Liver (tissue), 3 donors: ENCODE measurements around the gene GRM1.

Experiments used
- ATF3 ChIP-seq: IDR thresholded peaks from 2 replicates; pipeline ENCODE4 v1.6.1; 2016; ENCODE audit warnings: antibody characterized with exemption
- CTCF ChIP-seq: fragments of 150-350 bp; IDR thresholded peaks from 2 replicates; pipeline ENCODE4 v1.5.1; 2017; ENCODE audit warnings: improper control_type of control experiment, low read depth, low read length; ENCODE audit not compliant: missing input control
- EGR1 ChIP-seq, 2 donors: IDR thresholded peaks; 2 replicates each; pipeline ENCODE4 v1.6.1; 2016 to 2018; ENCODE audit warnings: antibody characterized with exemption in 2 of 2, low read depth in 2 of 2
- FOXA2 ChIP-seq: IDR thresholded peaks from 2 replicates; pipeline ENCODE4 v1.6.1; 2016; ENCODE audit warnings: antibody characterized with exemption
- GABPA ChIP-seq, 2 donors: IDR thresholded peaks in 1 of 2; conservative IDR thresholded peaks in 1 of 2; 2 replicates each; pipeline ENCODE4 v1.6.1; 2016; ENCODE audit warnings: antibody characterized with exemption in 2 of 2, mild to moderate bottlenecking in 1 of 2, moderate library complexity in 1 of 2
- HNF4A ChIP-seq, 2 donors: conservative IDR thresholded peaks; 2 replicates each; pipeline ENCODE4 v1.6.1; 2016; ENCODE audit warnings: antibody characterized with exemption in 2 of 2, mild to moderate bottlenecking in 2 of 2
- HNF4G ChIP-seq: IDR thresholded peaks from 2 replicates; pipeline ENCODE4 v1.6.1; 2016; ENCODE audit warnings: antibody characterized with exemption
- JUND ChIP-seq, 2 donors: IDR thresholded peaks; 2 replicates each; pipeline ENCODE4 v1.6.1; 2016; ENCODE audit warnings: antibody characterized with exemption in 2 of 2
- MAX ChIP-seq: IDR thresholded peaks from 2 replicates; pipeline ENCODE4 v1.6.1; 2016; ENCODE audit warnings: antibody characterized with exemption
- RAD21 ChIP-seq, 2 donors: IDR thresholded peaks; 2 replicates each; pipeline ENCODE4 v1.6.1; 2016; ENCODE audit warnings: antibody characterized with exemption in 2 of 2, mild to moderate bottlenecking in 2 of 2
- REST ChIP-seq: IDR thresholded peaks from 2 replicates; pipeline ENCODE4 v1.6.1; 2016; ENCODE audit warnings: antibody characterized with exemption, mild to moderate bottlenecking
- SP1 ChIP-seq: IDR thresholded peaks from 2 replicates; pipeline ENCODE4 v1.6.1; 2018; ENCODE audit warnings: antibody characterized with exemption, mild to moderate bottlenecking
- TAF1 ChIP-seq: conservative IDR thresholded peaks from 2 replicates; pipeline ENCODE4 v1.6.1; 2016; ENCODE audit warnings: antibody characterized with exemption, mild to moderate bottlenecking
- YY1 ChIP-seq: IDR thresholded peaks from 2 replicates; pipeline ENCODE4 v1.6.1; 2016; ENCODE audit warnings: antibody characterized with exemption, mild to moderate bottlenecking
- donor health status: healthy.
- donor health status: healthy.

GRCh38 chr6:146341493-146342230, 312.8 kb downstream of the GRM1 start:
- TF ChIP-seq CTCF (no peak), ATF3 (no peak), RAD21 (IDR thresholded peaks at IDR 0.05) (no peak), MAX (no peak), TAF1 (no peak), YY1 (no peak), GABPA (IDR thresholded peaks at IDR 0.05 in 1 of 2, conservative IDR thresholded peaks at IDR 0.05 in 1 of 2) (no peak), HNF4G (no peak), JUND (IDR thresholded peaks at IDR 0.05) (no peak), REST (no peak), SP1 (no peak), FOXA2 (no peak), HNF4A (conservative IDR thresholded peaks at IDR 0.05) (no peak), EGR1 (IDR thresholded peaks at IDR 0.05; ENCODE audit: low read depth in 2 of 2) (no peak)
